HEK293T (cell line): ENCODE data around the gene DOCK1.

Experiments
- CTBP1 ChIP-seq: fragments of 450-650 bp; IDR thresholded peaks from 2 replicates; pipeline ENCODE4 v1.6.1; 2016; ENCODE audit warnings: borderline replicate concordance
- ELF4 ChIP-seq: fragments of 450-650 bp; IDR thresholded peaks from 2 replicates; pipeline ENCODE4 v1.6.1; 2017; ENCODE audit warnings: antibody characterized with exemption
- FOXA1 ChIP-seq: fragments of 450-650 bp; IDR thresholded peaks from 2 replicates; pipeline ENCODE4 v1.6.1; 2016; ENCODE audit warnings: mild to moderate bottlenecking
- FOXK2 ChIP-seq: fragments of 450-650 bp; IDR thresholded peaks from 2 replicates; pipeline ENCODE4 v1.6.1; 2016; ENCODE audit warnings: mild to moderate bottlenecking
- FOXM1 ChIP-seq: fragments of 450-650 bp; IDR thresholded peaks from 2 replicates; pipeline ENCODE4 v1.6.1; 2017; ENCODE audit warnings: mild to moderate bottlenecking, borderline replicate concordance
- HDGF ChIP-seq: fragments of 450-650 bp; IDR thresholded peaks from 2 replicates; pipeline ENCODE4 v1.6.1; 2017; ENCODE audit warnings: antibody characterized with exemption, borderline replicate concordance
- LEF1 ChIP-seq: fragments of 450-650 bp; IDR thresholded peaks from 2 replicates; pipeline ENCODE4 v1.6.1; 2017; ENCODE audit warnings: mild to moderate bottlenecking, borderline replicate concordance
- PKNOX1 ChIP-seq: fragments of 450-650 bp; IDR thresholded peaks from 2 replicates; pipeline ENCODE4 v1.6.1; 2016
- SP1 ChIP-seq: fragments of 450-650 bp; IDR thresholded peaks from 2 replicates; pipeline ENCODE4 v1.6.1; 2017
- TARDBP ChIP-seq: fragments of 450-650 bp; IDR thresholded peaks from 2 replicates; pipeline ENCODE4 v1.6.1; 2016

- TF ChIP-seq PKNOX1 (no peak), FOXK2 (no peak), CTBP1 (no peak), ELF4 (no peak), FOXA1 (no peak), TARDBP (no peak), SP1 (no peak), FOXM1 (no peak), LEF1 (no peak), HDGF (no peak)
Observed at GRCh38 chr10:127145173-127145572, 239.9 kb downstream of the DOCK1 start.
